ENCODE results near the gene SUCNR1.
"Not testable (repeated sequence)": the region's sequence is repeated elsewhere in the genome, so short reads cannot be mapped to it uniquely, and the experiment has no call there.

Gene SUCNR1

GRCh38 chr3:151925876-151926275, 52.4 kb downstream of the SUCNR1 start:
- peak; percentile 74 for DNase-seq (ENCODE audit: low read depth)
- TF ChIP-seq CTCF (conservative IDR thresholded peaks at IDR 0.05; ENCODE audit: low read depth, low read length) = no peak
- no peak overlapping the region for H3K4me3 ChIP-seq (ENCODE audit: low read depth, low read length)

GRCh38 chr3:151926956-151927355, 53.5 kb downstream of the SUCNR1 start:
- no peak for TF ChIP-seq CTCF (conservative IDR thresholded peaks at IDR 0.05; ENCODE audit: low read depth, low read length)
- DNase-seq (ENCODE audit: low read depth) = peak; percentile 79

GRCh38 chr3:151927915-151928525, 54.6 kb downstream of the SUCNR1 start:
- H3K4me3 ChIP-seq (ENCODE audit: low read depth, low read length); DNase-seq (ENCODE audit: low read depth): not testable (repeated sequence)

More at GRCh38 chr3:151926956-151927355, 53.5 kb downstream of the SUCNR1 start:
- H3K4me3 ChIP-seq (ENCODE audit: low read depth, low read length) = no peak overlapping the region

- no peak for TF ChIP-seq CTCF (conservative IDR thresholded peaks at IDR 0.05; ENCODE audit: low read depth, low read length)
- peak; percentile 61 for DNase-seq (ENCODE audit: low read depth)
- H3K4me3 ChIP-seq (ENCODE audit: low read depth, low read length) = no peak overlapping the region
Observed at GRCh38 chr3:151931171-151931570, 57.7 kb downstream of the SUCNR1 start.

GRCh38 chr3:151933234-151933853, 59.9 kb downstream of the SUCNR1 start:
- no peak for TF ChIP-seq CTCF (conservative IDR thresholded peaks at IDR 0.05; ENCODE audit: low read depth, low read length)
- no peak for DNase-seq (ENCODE audit: low read depth)
- no peak overlapping the region for H3K4me3 ChIP-seq (ENCODE audit: low read depth, low read length)

Data from choroid plexus epithelial cell (primary cell).